ENCODE results near the gene NCL. TPM values are rescaled to one million over a fixed set of nuclear protein-coding genes. Genes with fewer than 3 reads are reported as not detected.

The NCL gene
- total RNA-seq, 1 experiment from 2014 or later, result 1,328 TPM

- ChIA-PET CTCF (no interaction called here), POLR2A (ENCODE audit: low non-redundant PET) (no interaction called here)
- Histone ChIP-seq H3K27me3 (replicated peaks; ENCODE audit: insufficient read depth, low read depth, low read length, poor library complexity) (no peaks in the 10 kb centered on the region), H3K4me1 (ENCODE audit: insufficient read depth, low read length, poor library complexity, severe bottlenecking) (peaks cover 6% of the 10 kb centered on the region), H3K9me3 (ENCODE audit: low read depth, low read length, poor library complexity, severe bottlenecking) (no peaks in the 10 kb centered on the region), H3K36me3 (ENCODE audit: insufficient read depth, low read length, poor library complexity, severe bottlenecking) (no peaks in the 10 kb centered on the region), H3K27ac (ENCODE audit: low read depth, low read length, poor library complexity, severe bottlenecking) (no peak overlapping the region), H3K4me3 (ENCODE audit: low read depth, low read length, poor library complexity, severe bottlenecking) (no peak overlapping the region)
- BruUV-seq (replicated peaks), result no TSS peak
- no peak for TF ChIP-seq CTCF (conservative IDR thresholded peaks at IDR 0.05; ENCODE audit: low read depth, low read length)
- TF ChIP-seq EZH2 (IDR thresholded peaks at IDR 0.05; ENCODE audit: borderline replicate concordance, low read depth, low read length, poor library complexity, severe bottlenecking), result no peak
- DNase-seq (ENCODE audit: low spot score), result no peak
- intact Hi-C loops (cut with micrococcal nuclease; ENCODE audit: unreplicated experiment), result no loop called here
Observed at GRCh38 chr2:231470246-231470900, 6.1 kb upstream of the NCL start.

DNA sequence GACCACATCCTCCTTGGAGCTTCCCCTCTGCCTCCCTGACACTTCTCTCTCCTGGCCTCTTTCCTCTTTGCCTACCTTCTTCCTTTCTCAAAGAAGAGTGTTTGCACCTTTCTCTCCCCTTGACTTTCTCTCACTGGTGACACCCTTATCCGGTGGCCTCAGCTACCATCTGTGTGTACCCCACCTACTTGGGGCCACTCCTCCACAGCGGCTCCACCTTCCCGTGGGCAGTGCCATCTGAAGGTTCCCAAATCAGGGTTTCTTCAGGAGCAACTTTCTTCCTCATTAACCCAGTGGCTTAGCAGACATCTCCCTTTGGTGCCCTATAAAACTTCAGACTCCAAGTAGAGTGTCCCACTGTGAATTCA, 5.3 kb upstream of the NCL start:
- peaks cover 6% of the 10 kb centered on the region for H3K4me1 ChIP-seq (ENCODE audit: insufficient read depth, low read length, poor library complexity, severe bottlenecking)
- H3K27ac ChIP-seq (ENCODE audit: low read depth, low read length, poor library complexity, severe bottlenecking), result no peak overlapping the region
- POLR2A ChIA-PET (ENCODE audit: low non-redundant PET), result no interaction called here
- DNase-seq (ENCODE audit: low spot score), result no peak
- no peak overlapping the region for H3K4me3 ChIP-seq (ENCODE audit: low read depth, low read length, poor library complexity, severe bottlenecking)
- BruUV-seq (replicated peaks), result no TSS peak
- no peaks in the 10 kb centered on the region for H3K9me3 ChIP-seq (ENCODE audit: low read depth, low read length, poor library complexity, severe bottlenecking)
- intact Hi-C loops (cut with micrococcal nuclease; ENCODE audit: unreplicated experiment), result no loop called here
- CTCF ChIA-PET, result interaction anchor here (1.5 kb wide), 1 partner anchor 13 kb away, joined by 3 read pairs; no protein-coding TSS in a partner anchor
- no peak for TF ChIP-seq CTCF (conservative IDR thresholded peaks at IDR 0.05; ENCODE audit: low read depth, low read length)
- no peak for TF ChIP-seq EZH2 (IDR thresholded peaks at IDR 0.05; ENCODE audit: borderline replicate concordance, low read depth, low read length, poor library complexity, severe bottlenecking)
- no peaks in the 10 kb centered on the region for H3K27me3 ChIP-seq (replicated peaks; ENCODE audit: insufficient read depth, low read depth, low read length, poor library complexity)
- H3K36me3 ChIP-seq (ENCODE audit: insufficient read depth, low read length, poor library complexity, severe bottlenecking), result no peaks in the 10 kb centered on the region

- Histone ChIP-seq H3K36me3 (ENCODE audit: insufficient read depth, low read length, poor library complexity, severe bottlenecking) (peaks cover 4% of the 10 kb centered on the region), H3K4me3 (ENCODE audit: low read depth, low read length, poor library complexity, severe bottlenecking) (no peak overlapping the region), H3K4me1 (ENCODE audit: insufficient read depth, low read length, poor library complexity, severe bottlenecking) (peaks cover 9% of the 10 kb centered on the region), H3K27me3 (replicated peaks; ENCODE audit: insufficient read depth, low read depth, low read length, poor library complexity) (no peaks in the 10 kb centered on the region), H3K27ac (ENCODE audit: low read depth, low read length, poor library complexity, severe bottlenecking) (no peak overlapping the region), H3K9me3 (ENCODE audit: low read depth, low read length, poor library complexity, severe bottlenecking) (no peaks in the 10 kb centered on the region)
- DNase-seq (ENCODE audit: low spot score), result no peak
- BruUV-seq (replicated peaks), result no TSS peak
- TF ChIP-seq CTCF (conservative IDR thresholded peaks at IDR 0.05; ENCODE audit: low read depth, low read length) (no peak), EZH2 (IDR thresholded peaks at IDR 0.05; ENCODE audit: borderline replicate concordance, low read depth, low read length, poor library complexity, severe bottlenecking) (no peak)
- intact Hi-C loops (cut with micrococcal nuclease; ENCODE audit: unreplicated experiment), result no loop called here
- POLR2A ChIA-PET (ENCODE audit: low non-redundant PET), result no interaction called here
- CTCF ChIA-PET, result interaction anchor here (1.5 kb wide), 1 partner anchor 15 kb away, joined by 3 read pairs; no protein-coding TSS in a partner anchor
Observed at GRCh38 chr2:231467613-231468530, 3.6 kb upstream of the NCL start.

Measured in A673 (cell line).